CD14-positive monocyte (primary cell): ENCODE results near the gene MACROD2. TPM values are rescaled to one million over a fixed set of nuclear protein-coding genes. Genes with fewer than 3 reads are reported as not detected.

ENCODE experiments used
- DNase-seq, 3 donors: peaks; one replicate each; pipeline ENCODE4 v3.0.0-alpha.2; 2011 to 2022
- H2AFZ ChIP-seq: 2 replicates; pipeline ENCODE4 v1.6.0; 2012; ENCODE audit warnings: mild to moderate bottlenecking, low read depth, low read length, inconsistent platforms; ENCODE audit not compliant: insufficient read depth, poor library complexity, severe bottlenecking
- H3K27ac ChIP-seq, 2 donors: 1 replicate in 1 of 2; 2 replicates in 1 of 2; pipeline ENCODE4 v1.5.1; 2012 to 2013; ENCODE audit warnings: low read length in 2 of 2, control low read depth in 1 of 2, inconsistent platforms in 1 of 2, low read depth in 1 of 2, mild to moderate bottlenecking in 1 of 2
- H3K27me3 ChIP-seq, 2 donors: one replicate each; pipeline versions ENCODE4 v1.6.0 to v1.6.1; 2011 to 2013; ENCODE audit warnings: low read length in 2 of 2; ENCODE audit not compliant: control insufficient read depth in 2 of 2, insufficient read depth in 2 of 2
- H3K36me3 ChIP-seq, 2 donors: replicated peaks in 1 of 2; 1 replicate in 1 of 2; 2 replicates in 1 of 2; pipeline versions ENCODE4 v1.5.1 to v1.6.1; 2012 to 2013; ENCODE audit warnings: low read length in 2 of 2, control low read depth in 1 of 2, inconsistent platforms in 1 of 2, mild to moderate bottlenecking in 1 of 2; ENCODE audit not compliant: insufficient read depth in 2 of 2, control insufficient read depth in 1 of 2
- H3K4me1 ChIP-seq, 2 donors: 1 replicate in 1 of 2; 2 replicates in 1 of 2; pipeline versions ENCODE4 v1.5.1 to v1.6.1; 2012 to 2013; ENCODE audit warnings: low read length in 2 of 2, control low read depth in 1 of 2, inconsistent platforms in 1 of 2, mild to moderate bottlenecking in 1 of 2, moderate library complexity in 1 of 2; ENCODE audit not compliant: insufficient read depth in 2 of 2, control insufficient read depth in 1 of 2
- H3K4me2 ChIP-seq: replicated peaks from 2 replicates; pipeline ENCODE3; 2012; ENCODE audit warnings: low read length, moderate library complexity, mild to moderate bottlenecking; ENCODE audit not compliant: poor library complexity, severe bottlenecking; ENCODE audit errors: extremely low read depth
- H3K4me3 ChIP-seq, 3 experiments: fragments of 200-600 bp in 1 of 3; sonication (generic) in 1 of 3; replicated peaks in 1 of 3; 1 replicate in 2 of 3; 2 replicates in 1 of 3; pipeline ENCODE4 v1.5.1; 2011 to 2013; ENCODE audit warnings: low read length in 3 of 3, mild to moderate bottlenecking in 3 of 3, control low read depth in 2 of 3, low read depth in 2 of 3, inconsistent platforms in 1 of 3, moderate library complexity in 1 of 3
- H3K79me2 ChIP-seq: 2 replicates; pipeline ENCODE4 v1.6.0; 2012; ENCODE audit warnings: mild to moderate bottlenecking, control low read depth, inconsistent platforms, low read length, moderate library complexity; ENCODE audit not compliant: insufficient read depth
- H3K9ac ChIP-seq: 2 replicates; pipeline ENCODE4 v1.6.0; 2017; ENCODE audit warnings: low read length, mild to moderate bottlenecking; ENCODE audit not compliant: insufficient read depth, poor library complexity, severe bottlenecking
- H3K9me3 ChIP-seq, 2 donors: replicated peaks in 1 of 2; 1 replicate in 1 of 2; 2 replicates in 1 of 2; pipeline versions ENCODE4 v1.5.1 to v1.6.1; 2012 to 2013; ENCODE audit warnings: low read length in 2 of 2, control low read depth in 1 of 2; ENCODE audit not compliant: control insufficient read depth in 1 of 2, insufficient read depth in 1 of 2
- H4K20me1 ChIP-seq: 2 replicates; pipeline ENCODE4 v1.6.0; 2012; ENCODE audit warnings: mild to moderate bottlenecking, low read length, control low read depth, moderate library complexity; ENCODE audit not compliant: insufficient read depth
- H3K27ac Mint-ChIP-seq, 7 donors: one replicate each; pipeline ENCODE4 v1.8.0; 2020; ENCODE audit warnings: mild to moderate bottlenecking in 7 of 7, mixed read lengths in 7 of 7, moderate library complexity in 6 of 7, inconsistent platforms in 2 of 7
- H3K27me3 Mint-ChIP-seq, 3 donors: one replicate each; pipeline ENCODE4 v1.8.0; 2021 to 2022; ENCODE audit warnings: low read depth in 3 of 3, mild to moderate bottlenecking in 3 of 3, mixed read lengths in 3 of 3, moderate library complexity in 3 of 3, inconsistent platforms in 1 of 3
- H3K36me3 Mint-ChIP-seq, 2 donors: one replicate each; pipeline ENCODE4 v1.8.0; 2020; ENCODE audit warnings: mixed read lengths in 2 of 2, inconsistent platforms in 1 of 2, mild to moderate bottlenecking in 1 of 2
- H3K4me1 Mint-ChIP-seq: one replicate; pipeline ENCODE4 v1.8.0; 2020; ENCODE audit warnings: mild to moderate bottlenecking, mixed read lengths
- H3K4me3 Mint-ChIP-seq, 2 donors: one replicate each; pipeline ENCODE4 v1.8.0; 2020; ENCODE audit warnings: mild to moderate bottlenecking in 2 of 2, mixed read lengths in 2 of 2, moderate library complexity in 1 of 2
- H3K9me3 Mint-ChIP-seq, 7 donors: one replicate each; pipeline ENCODE4 v1.8.0; 2020 to 2022; ENCODE audit warnings: mixed read lengths in 7 of 7, mild to moderate bottlenecking in 6 of 7, moderate library complexity in 6 of 7, inconsistent platforms in 2 of 7
- WGBS: methylation state at CpG from one replicate; pipeline ENCODE4 v1.1.5; 2013; ENCODE audit warnings: missing lambda C conversion rate; ENCODE audit not compliant: insufficient coverage; 5-methylcytosine and 5-hydroxymethylcytosine counted together
- intact Hi-C, 2 donors: fragments of 100-400 bp; cut with micrococcal nuclease; formaldehyde crosslinking; loops; one replicate each; pipeline versions ENCODE4 v1.15.0 to v1.15.1; 2023
- polyA plus RNA-seq, 3 donors: library from polyadenylated mRNA; depleted of rRNA in 1 of 3; unstranded in 2 of 3; stranded (reverse) in 1 of 3; fragments of 300-500 nt in 2 of 3; fragments of >200 nt in 1 of 3; fragmentation: Illumina TruSeq in 2 of 3; gene quantifications; 1 replicate in 2 of 3; 2 replicates in 1 of 3; pipeline ENCODE4 v1.2.3, GENCODE V29; 2012 to 2021
- TF ChIP-seq, protein P1 (sequence below): fragments of 200-600 bp; IDR thresholded peaks from one replicate; pipeline ENCODE4 v1.8.0; 2022; ENCODE audit warnings: antibody characterized with exemption, mild to moderate bottlenecking

The MACROD2 gene
- polyA plus RNA-seq, 3 donors: 0.23 TPM; not detected in 2

DNA sequence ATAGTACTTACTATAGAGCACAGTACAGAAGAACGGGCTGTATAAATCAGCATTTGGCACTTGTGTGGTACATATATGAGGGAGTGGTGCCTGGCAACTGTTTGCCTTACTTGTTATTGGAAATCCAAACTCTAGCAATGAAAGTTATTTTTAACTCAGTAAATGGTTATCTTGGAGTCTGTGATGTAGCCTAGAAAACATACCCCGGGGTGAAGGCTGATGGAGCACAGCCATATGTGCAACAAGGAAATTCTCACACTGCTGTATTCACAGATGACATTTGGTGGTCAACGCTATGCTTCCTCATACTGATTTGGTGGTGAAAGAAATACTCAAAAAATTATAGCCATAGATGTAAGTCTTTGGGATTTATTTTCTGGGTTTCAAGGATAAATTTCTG is 1149.6 kb downstream of the MACROD2 start:
- H3K4me3 ChIP-seq: no peak overlapping the region
- Mint-ChIP-seq H3K36me3 (no peaks in the 10 kb centered on the region), H3K4me1 (no peaks in the 10 kb centered on the region), H3K27me3 (no peaks in the 10 kb centered on the region), H3K9me3 (peaks cover 0 to 8% (median 2%) of the 10 kb centered on the region in 7 donors), H3K27ac (no peak overlapping the region), H3K4me3 (no peak overlapping the region)
- no peaks in the 10 kb centered on the region for H3K36me3 ChIP-seq
- H3K27me3 ChIP-seq: no peaks in the 10 kb centered on the region
- no peak overlapping the region for H3K4me2 ChIP-seq
- no peaks in the 10 kb centered on the region for H4K20me1 ChIP-seq
- no peak overlapping the region for H2AFZ ChIP-seq
- no peak overlapping the region for H3K27ac ChIP-seq
- no peaks in the 10 kb centered on the region for H3K79me2 ChIP-seq
- no peaks in the 10 kb centered on the region for H3K4me1 ChIP-seq
- TF ChIP-seq, protein P1, sequence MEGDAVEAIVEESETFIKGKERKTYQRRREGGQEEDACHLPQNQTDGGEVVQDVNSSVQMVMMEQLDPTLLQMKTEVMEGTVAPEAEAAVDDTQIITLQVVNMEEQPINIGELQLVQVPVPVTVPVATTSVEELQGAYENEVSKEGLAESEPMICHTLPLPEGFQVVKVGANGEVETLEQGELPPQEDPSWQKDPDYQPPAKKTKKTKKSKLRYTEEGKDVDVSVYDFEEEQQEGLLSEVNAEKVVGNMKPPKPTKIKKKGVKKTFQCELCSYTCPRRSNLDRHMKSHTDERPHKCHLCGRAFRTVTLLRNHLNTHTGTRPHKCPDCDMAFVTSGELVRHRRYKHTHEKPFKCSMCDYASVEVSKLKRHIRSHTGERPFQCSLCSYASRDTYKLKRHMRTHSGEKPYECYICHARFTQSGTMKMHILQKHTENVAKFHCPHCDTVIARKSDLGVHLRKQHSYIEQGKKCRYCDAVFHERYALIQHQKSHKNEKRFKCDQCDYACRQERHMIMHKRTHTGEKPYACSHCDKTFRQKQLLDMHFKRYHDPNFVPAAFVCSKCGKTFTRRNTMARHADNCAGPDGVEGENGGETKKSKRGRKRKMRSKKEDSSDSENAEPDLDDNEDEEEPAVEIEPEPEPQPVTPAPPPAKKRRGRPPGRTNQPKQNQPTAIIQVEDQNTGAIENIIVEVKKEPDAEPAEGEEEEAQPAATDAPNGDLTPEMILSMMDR: no peak
- intact Hi-C loops: no loop called here
- no peaks in the 10 kb centered on the region for H3K9me3 ChIP-seq
- H3K9ac ChIP-seq: no peak overlapping the region
- no peak for DNase-seq
- no CpG with 5 or more reads among the region's 3 CpGs for WGBS

DNA sequence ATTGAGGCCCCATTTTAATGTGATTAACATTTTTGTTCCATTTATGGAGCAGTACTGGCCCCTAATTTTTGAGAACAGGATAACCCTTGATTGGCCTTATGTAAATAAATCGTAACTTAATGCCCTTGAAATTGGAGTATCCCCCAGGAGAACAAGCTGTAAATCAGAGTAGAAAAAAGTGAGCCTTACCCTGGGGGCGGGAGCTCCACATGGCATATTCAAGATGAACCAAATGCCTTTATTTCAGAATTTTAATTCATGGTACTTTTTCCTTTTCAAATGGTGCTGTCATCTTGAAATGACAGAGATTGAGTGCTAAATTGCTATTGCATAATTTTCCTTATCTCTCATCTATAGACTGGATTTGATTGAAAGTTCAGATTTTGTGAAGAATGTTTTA is 1151.6 kb downstream of the MACROD2 start:
- no peak for DNase-seq
- H3K36me3 ChIP-seq: no peaks in the 10 kb centered on the region
- TF ChIP-seq, protein P1: no peak
- H3K27me3 Mint-ChIP-seq: no peaks in the 10 kb centered on the region
- H3K27ac ChIP-seq: no peak overlapping the region
- no peak overlapping the region for H3K4me2 ChIP-seq
- no peak overlapping the region for H3K4me3 Mint-ChIP-seq
- no peaks in the 10 kb centered on the region for H3K27me3 ChIP-seq
- H3K4me3 ChIP-seq: no peak overlapping the region
- H3K36me3 Mint-ChIP-seq: no peaks in the 10 kb centered on the region
- no peaks in the 10 kb centered on the region for H3K4me1 ChIP-seq
- intact Hi-C loops: no loop called here
- H3K9me3 Mint-ChIP-seq: peaks cover 6 to 18% (median 10%) of the 10 kb centered on the region in 7 donors
- H4K20me1 ChIP-seq: no peaks in the 10 kb centered on the region
- 100% methylated on average over 1 of the region's 2 CpGs for WGBS
- no peak overlapping the region for H3K9ac ChIP-seq
- no peaks in the 10 kb centered on the region for H3K79me2 ChIP-seq
- H2AFZ ChIP-seq: no peak overlapping the region
- H3K9me3 ChIP-seq: no peaks in the 10 kb centered on the region
- H3K4me1 Mint-ChIP-seq: no peaks in the 10 kb centered on the region
- no peak overlapping the region for H3K27ac Mint-ChIP-seq
